Activated T-helper 17 cell treated with anti-CD3 and anti-CD28 coated beads, Interleukin-2, amount 50 U/mL, for 72 hours (primary cell): Measurements from ENCODE around the gene MEIKIN. TPM values are rescaled to one million over a fixed set of nuclear protein-coding genes. Genes with fewer than 3 reads are reported as not detected.
"Not testable (repeated sequence)": the region's sequence is repeated elsewhere in the genome, so short reads cannot be mapped to it uniquely, and the experiment has no call there.

Experiments used
- ATAC-seq: fragments of 150-1000 bp; cut with Tn5 transposase; replicated peaks from 2 replicates; pipeline ENCODE4 v1.10.0; 2021; ENCODE audit warnings: mild to moderate bottlenecking, moderate library complexity
- H3K27ac Mint-ChIP-seq: one replicate; pipeline ENCODE4 v1.8.0; 2022; ENCODE audit warnings: mixed read lengths
- H3K27me3 Mint-ChIP-seq: one replicate; pipeline ENCODE4 v1.8.0; 2022; ENCODE audit warnings: mixed read lengths
- H3K36me3 Mint-ChIP-seq: one replicate; pipeline ENCODE4 v1.8.0; 2022; ENCODE audit warnings: low read depth, mild to moderate bottlenecking, mixed read lengths
- H3K4me1 Mint-ChIP-seq: one replicate; pipeline ENCODE4 v1.8.0; 2022; ENCODE audit warnings: mixed read lengths
- H3K4me3 Mint-ChIP-seq: one replicate; pipeline ENCODE4 v1.8.0; 2022; ENCODE audit warnings: mild to moderate bottlenecking, mixed read lengths
- H3K9me3 Mint-ChIP-seq: one replicate; pipeline ENCODE4 v1.8.0; 2022; ENCODE audit warnings: mixed read lengths
- total RNA-seq, 2 donors: library from RNA; stranded (reverse); gene quantifications; one replicate each; pipeline ENCODE4 v1.2.3, GENCODE V29; 2022

Gene MEIKIN
- total RNA-seq, 2 donors from 2014 or later, result not detected

DNA sequence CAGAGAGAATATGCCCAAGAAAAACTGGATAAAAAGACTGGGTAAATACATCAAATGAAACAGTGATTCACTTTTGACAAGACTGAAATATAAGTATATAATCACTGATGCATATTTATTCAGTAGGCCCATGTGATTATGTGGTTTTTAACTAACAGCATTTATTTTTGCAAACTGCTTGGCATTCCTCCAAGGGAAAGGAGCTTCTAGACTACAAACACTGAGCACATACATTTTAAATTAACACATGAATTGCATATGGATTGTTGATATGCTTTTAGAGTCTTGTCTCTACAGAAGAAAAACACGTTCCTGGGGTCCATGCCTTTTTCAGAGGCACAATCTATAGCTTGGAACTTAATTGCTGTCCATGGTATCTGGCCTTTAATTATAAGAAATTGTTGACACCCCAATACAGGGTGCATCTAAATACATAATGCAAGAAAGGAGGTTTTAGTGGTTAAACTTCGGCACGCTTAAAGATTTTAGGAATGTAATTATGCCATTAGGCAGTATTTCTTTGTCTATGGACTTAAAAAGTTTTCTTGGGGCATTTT lies 6.9 kb upstream of the MEIKIN start:
- peaks cover 38% of the 10 kb centered on the region for H3K36me3 Mint-ChIP-seq
- H3K27ac Mint-ChIP-seq, result no peak overlapping the region

DNA sequence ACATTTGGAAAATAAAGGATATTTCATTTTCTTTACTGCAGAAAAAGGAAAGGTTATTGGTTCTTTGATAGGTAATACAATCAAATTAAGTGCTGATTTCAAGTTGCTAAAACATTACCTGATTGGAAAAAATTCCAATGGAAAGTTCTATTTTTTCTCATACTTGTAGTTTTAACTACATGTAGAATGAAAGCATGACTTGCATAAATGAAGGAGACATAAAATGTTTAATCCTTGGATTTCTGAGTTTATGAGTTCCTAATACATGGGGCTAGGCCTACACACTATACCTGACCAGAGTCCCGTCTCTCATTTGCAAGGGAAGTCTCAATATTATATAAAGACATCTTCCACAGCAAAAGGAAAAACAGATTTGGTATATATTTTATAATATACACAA lies 5.2 kb upstream of the MEIKIN start:
- Mint-ChIP-seq H3K4me3 (no peak overlapping the region), H3K27me3 (no peaks in the 10 kb centered on the region), H3K36me3 (peaks cover 35% of the 10 kb centered on the region), H3K9me3 (no peaks in the 10 kb centered on the region), H3K4me1 (peaks cover 4% of the 10 kb centered on the region), H3K27ac (no peak overlapping the region)
- ATAC-seq, result no peak

More for the DNA sequence above, 6.9 kb upstream of the MEIKIN start:
- Mint-ChIP-seq H3K27me3 (no peaks in the 10 kb centered on the region), H3K9me3 (no peaks in the 10 kb centered on the region), H3K4me3 (no peak overlapping the region), H3K4me1 (peaks cover 5% of the 10 kb centered on the region)
- no peak for ATAC-seq

DNA sequence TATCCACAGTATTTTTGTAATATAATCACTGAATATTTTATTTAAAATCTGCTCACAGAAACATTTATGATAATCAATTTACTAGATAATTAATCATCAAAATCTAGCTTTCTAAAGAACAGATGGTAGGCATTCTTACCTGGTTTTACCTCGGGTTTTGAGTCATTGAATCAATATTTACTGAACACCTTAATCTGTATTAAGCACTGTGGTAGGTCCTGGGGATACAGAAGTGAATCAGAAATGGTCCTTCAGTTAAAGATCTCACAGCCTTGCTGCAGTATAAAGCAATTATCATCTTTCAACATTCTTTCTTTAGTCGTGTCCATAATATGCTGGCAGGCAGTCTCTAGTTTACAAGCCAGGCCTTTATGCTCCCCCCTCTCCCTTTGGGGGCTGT lies 2.0 kb upstream of the MEIKIN start:
- H3K27me3 Mint-ChIP-seq, result no peaks in the 10 kb centered on the region
- no peak for ATAC-seq
- H3K27ac Mint-ChIP-seq, result no peak overlapping the region
- no peaks in the 10 kb centered on the region for H3K9me3 Mint-ChIP-seq
- H3K4me3 Mint-ChIP-seq, result no peak overlapping the region
- peaks cover 4% of the 10 kb centered on the region for H3K4me1 Mint-ChIP-seq
- H3K36me3 Mint-ChIP-seq, result peaks cover 7% of the 10 kb centered on the region

DNA sequence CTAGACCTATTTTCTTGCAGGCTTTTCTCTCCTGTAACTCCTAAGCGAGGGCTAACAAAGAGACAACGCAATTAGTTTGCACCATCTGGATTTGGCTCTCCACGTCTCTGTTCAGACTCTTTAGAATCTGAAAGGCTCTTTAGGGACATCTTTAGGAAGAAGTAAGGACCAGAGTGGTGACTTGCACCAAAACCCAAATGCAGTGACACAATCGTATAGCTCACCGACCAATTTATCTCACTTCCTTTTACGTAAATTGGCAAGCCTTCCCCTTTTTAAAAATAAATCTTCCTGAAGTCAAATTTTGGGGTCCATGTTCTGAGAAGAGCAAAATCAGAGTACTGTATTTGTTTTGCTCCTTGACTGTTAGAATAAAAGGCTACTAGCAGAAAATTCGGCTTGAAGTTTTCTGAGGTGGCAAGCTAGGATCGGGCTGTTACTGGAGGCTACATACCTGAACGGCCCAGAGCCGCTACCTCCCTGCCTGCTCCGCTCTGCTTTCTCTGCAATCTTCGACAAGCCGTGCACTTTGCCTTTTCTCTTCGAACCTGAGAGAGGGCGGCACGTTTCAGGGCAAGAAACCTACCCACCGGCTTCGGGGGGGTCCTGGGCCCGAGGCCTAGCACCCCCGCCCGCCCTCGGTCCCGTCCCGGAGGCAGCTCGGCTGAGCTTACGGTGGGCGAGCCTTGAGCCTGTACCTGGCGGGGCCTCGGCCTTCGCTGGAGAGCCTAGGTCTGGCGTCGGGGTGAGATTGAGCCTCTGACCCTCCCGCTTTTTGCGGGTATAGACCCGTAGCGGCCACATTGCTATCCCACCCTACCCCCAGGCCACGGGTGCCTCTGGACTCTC lies 537 bp downstream of the MEIKIN start:
- no peak overlapping the region for H3K27ac Mint-ChIP-seq
- peaks cover 4% of the 10 kb centered on the region for H3K4me1 Mint-ChIP-seq
- ATAC-seq, result no peak
- no peaks in the 10 kb centered on the region for H3K27me3 Mint-ChIP-seq
- H3K9me3 Mint-ChIP-seq, result no peaks in the 10 kb centered on the region
- peaks cover 6% of the 10 kb centered on the region for H3K36me3 Mint-ChIP-seq
- no peak overlapping the region for H3K4me3 Mint-ChIP-seq

DNA sequence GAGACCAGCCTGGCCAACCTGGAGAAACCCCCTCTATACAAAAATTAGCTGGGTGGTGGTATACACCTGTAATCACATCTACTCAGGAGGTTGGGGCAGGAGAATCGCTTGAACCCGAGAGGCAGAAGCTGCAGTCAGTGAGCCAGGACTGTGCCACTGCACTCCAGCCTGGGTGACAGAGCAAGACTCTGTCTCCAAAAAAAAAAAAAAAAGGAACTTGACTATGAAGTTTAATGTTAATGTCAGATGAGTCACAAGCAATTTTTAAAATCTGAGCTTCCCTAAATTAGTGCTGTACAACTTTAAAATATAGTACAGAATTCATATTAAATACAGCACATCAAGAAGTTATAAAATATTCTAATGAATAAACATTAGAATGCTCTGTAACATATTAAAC lies 1.5 kb downstream of the MEIKIN start:
- H3K4me1 Mint-ChIP-seq, result peaks cover under 1% of the 10 kb centered on the region
- H3K36me3 Mint-ChIP-seq, result peaks cover under 1% of the 10 kb centered on the region
- H3K4me3 Mint-ChIP-seq, result no peak overlapping the region
- H3K27ac Mint-ChIP-seq, result no peak overlapping the region
- no peak for ATAC-seq
- no peaks in the 10 kb centered on the region for H3K9me3 Mint-ChIP-seq
- no peaks in the 10 kb centered on the region for H3K27me3 Mint-ChIP-seq

DNA sequence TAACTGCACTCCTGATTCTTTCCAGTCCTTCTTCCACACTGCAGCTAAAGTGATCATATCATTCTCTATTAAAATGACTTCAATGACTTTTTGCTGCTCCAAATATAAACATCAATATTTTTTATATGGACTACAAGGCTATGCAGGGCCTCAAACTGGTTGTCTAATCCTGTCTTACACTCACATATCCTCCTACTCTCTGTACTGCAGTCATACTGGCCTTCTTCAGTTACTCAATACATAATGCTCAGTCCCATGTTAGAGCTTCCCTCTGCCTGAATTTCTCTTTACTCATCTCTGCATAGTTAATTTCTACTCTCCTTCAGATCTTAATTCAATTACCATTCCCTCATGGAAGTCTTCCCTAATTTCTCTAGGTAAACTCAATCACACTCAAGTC lies 3.4 kb downstream of the MEIKIN start:
- ATAC-seq, result no peak
- H3K27ac Mint-ChIP-seq, result no peak overlapping the region
- H3K27me3 Mint-ChIP-seq, result no peaks in the 10 kb centered on the region
- H3K4me3 Mint-ChIP-seq, result no peak overlapping the region
- H3K4me1 Mint-ChIP-seq, result no peaks in the 10 kb centered on the region
- no peaks in the 10 kb centered on the region for H3K9me3 Mint-ChIP-seq
- no peaks in the 10 kb centered on the region for H3K36me3 Mint-ChIP-seq

DNA sequence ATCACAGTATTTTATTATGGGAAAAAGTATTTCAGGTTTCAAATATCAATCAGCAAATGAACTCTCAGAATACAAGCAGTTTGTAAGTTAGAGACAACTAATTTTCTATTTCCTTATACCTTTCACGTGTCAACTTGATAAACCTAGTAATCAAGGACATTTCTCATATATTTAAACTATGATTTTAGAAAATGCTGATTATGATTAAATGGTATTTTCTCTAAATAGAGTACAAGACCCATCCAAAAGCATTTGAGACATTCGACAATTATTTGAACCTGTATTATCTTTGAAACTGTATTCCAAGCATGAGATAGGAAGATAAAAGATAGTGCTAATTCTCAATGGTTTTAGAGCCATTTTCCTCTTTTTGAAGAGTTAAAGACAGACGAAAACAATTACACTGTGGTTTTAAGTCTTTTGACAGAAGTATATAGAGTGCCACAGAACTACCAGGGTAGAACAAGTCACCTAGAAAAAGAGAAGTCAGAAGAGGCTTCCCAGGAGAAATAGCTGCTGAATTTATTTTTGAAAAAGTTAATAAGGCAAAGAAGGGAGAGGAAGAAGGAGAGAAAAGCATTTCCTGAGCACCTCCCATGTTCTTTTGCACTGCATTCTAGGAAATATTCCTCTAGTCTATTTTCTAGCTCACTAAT lies 5.6 kb downstream of the MEIKIN start:
- Mint-ChIP-seq H3K27ac (no peak overlapping the region), H3K9me3 (no peaks in the 10 kb centered on the region), H3K4me3 (no peak overlapping the region), H3K27me3 (no peaks in the 10 kb centered on the region), H3K4me1 (no peaks in the 10 kb centered on the region), H3K36me3 (no peaks in the 10 kb centered on the region)
- ATAC-seq, result no peak

DNA sequence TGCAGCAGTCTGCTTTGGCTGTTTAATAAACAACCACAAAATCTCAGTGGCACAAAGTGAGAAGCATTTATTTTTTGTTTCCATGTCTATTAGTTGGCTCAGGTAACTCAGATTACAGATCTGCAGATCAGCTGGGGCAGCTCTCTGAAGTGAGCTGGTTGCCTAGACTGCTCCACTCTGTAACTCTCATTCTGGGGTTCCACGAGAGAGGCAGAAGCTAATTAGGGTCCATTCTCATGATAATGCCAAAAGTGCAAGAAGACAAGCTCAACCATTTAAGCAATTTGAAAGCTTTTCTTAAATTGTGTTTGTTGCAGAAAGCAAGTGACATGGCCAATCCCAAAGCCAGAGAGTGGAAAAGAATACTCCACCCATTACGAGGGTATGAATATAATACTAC lies 13.2 kb downstream of the MEIKIN start:
- Mint-ChIP-seq H3K9me3 (peaks cover 20% of the 10 kb centered on the region), H3K4me3 (no peak overlapping the region), H3K4me1 (no peaks in the 10 kb centered on the region), H3K36me3 (no peaks in the 10 kb centered on the region), H3K27me3 (no peaks in the 10 kb centered on the region), H3K27ac (no peak overlapping the region)
- ATAC-seq, result no peak

DNA sequence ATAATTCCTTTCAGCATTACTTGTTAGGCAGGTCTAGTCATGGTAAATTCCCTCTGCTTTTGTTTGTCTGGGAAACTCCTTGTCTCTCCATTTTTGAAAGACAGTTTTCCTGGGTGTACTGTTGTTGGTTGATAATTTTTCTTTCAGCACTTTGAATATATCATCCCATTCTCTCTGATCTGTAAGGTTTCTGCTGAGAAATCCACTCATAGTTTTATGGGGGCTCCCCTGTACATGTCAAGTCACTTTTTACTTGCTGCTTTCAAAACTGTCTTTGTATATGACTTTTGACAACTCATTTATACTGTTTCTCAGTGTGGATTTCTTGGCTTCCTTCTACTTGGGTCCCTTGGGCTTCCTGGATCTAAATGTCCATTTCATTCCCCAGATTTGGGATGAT lies 16.5 kb downstream of the MEIKIN start:
- Mint-ChIP-seq H3K27ac (no peak overlapping the region), H3K9me3 (peaks cover 26% of the 10 kb centered on the region), H3K4me3 (no peak overlapping the region), H3K27me3 (no peaks in the 10 kb centered on the region), H3K36me3 (no peaks in the 10 kb centered on the region), H3K4me1 (no peaks in the 10 kb centered on the region)
- ATAC-seq, result no peak

DNA sequence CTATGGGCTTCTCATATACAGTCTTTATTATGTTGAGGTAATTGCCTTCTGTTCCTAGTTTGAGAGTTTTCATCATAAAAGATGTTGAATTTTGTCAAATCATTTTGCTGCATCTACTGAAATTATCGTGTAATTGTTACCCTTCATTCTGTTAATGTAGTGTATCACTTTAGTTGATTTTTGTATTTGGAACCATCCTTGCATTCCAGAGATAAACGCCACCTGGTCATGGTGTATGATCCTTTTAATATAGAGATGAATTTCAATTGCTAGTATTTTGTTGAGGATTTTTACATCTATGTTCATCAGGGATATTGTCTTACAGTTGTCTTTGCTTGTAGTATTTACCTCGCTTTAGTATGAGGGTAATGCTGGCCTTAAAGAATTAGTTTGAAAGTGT lies 19.3 kb downstream of the MEIKIN start:
- no peak overlapping the region for H3K27ac Mint-ChIP-seq
- no peak for ATAC-seq
- no peaks in the 10 kb centered on the region for H3K27me3 Mint-ChIP-seq
- no peaks in the 10 kb centered on the region for H3K4me1 Mint-ChIP-seq
- H3K4me3 Mint-ChIP-seq, result no peak overlapping the region
- H3K9me3 Mint-ChIP-seq, result peaks cover 26% of the 10 kb centered on the region
- no peaks in the 10 kb centered on the region for H3K36me3 Mint-ChIP-seq

DNA sequence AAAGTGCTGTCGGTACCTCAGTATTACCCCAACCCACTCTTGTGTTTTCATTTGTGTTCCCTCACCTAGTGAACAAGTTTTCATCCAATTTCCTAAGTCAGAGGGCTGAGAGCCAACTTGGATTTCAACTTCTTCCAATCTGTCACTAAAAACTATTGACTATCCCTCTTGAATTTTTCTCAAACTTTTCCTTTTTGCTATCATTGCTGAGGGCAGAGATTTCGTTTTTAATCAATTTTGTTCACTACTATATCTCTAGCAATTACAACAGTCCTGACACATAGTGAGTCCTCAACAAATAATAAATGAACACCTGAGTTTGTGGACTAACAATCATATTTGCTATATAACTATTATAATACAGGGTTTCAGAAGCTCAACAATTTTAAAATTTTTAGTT lies 29.0 kb downstream of the MEIKIN start:
- Mint-ChIP-seq H3K9me3 (no peaks in the 10 kb centered on the region), H3K4me1 (no peaks in the 10 kb centered on the region), H3K27me3 (no peaks in the 10 kb centered on the region), H3K36me3 (no peaks in the 10 kb centered on the region), H3K4me3 (no peak overlapping the region), H3K27ac (no peak overlapping the region)
- no peak for ATAC-seq

DNA sequence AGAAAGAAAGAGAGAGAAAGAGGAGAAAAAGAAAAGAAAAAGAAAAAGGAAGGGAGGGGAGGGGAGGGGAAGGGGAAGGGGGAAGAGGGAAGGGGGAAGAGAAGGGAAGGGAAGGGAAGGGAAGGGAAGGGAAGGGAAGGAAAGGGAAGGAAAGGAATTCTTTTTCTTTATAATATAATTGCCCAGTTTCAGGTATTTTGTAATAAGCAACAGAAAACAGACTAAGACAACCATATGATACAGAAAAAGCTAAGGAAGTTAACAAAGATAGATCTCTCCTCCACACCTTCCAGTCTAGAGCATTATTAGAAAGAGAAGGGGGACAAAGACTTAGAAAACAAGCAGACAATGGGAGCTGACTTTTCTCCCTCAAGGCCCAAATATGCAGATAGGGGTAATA lies 31.0 kb downstream of the MEIKIN start:
- ATAC-seq, result no peak
- Mint-ChIP-seq H3K27me3 (no peaks in the 10 kb centered on the region), H3K4me3 (no peak overlapping the region), H3K27ac (no peak overlapping the region), H3K4me1 (no peaks in the 10 kb centered on the region), H3K9me3 (no peaks in the 10 kb centered on the region), H3K36me3 (no peaks in the 10 kb centered on the region)

DNA sequence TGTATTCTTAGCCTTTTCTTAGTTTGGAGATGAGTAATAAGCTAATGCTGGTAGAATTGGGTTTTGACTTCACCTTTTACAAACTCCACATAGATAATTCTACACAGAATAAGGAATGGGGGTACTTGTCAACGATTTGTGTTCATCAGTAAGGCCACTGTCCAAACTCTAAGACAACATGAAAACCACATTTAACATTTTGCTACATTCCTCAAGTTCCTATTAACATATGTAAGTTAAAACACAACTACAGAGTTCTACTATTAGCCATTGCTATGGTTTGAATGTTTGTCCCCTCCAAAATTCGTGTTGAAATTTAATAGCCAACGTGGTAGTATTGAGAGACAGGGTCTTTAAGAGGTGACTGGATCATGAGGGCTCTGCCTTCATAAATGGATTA lies 31.9 kb downstream of the MEIKIN start:
- no peak for ATAC-seq
- Mint-ChIP-seq H3K9me3 (peaks cover under 1% of the 10 kb centered on the region), H3K4me1 (no peaks in the 10 kb centered on the region), H3K27ac (no peak overlapping the region), H3K27me3 (no peaks in the 10 kb centered on the region), H3K4me3 (no peak overlapping the region), H3K36me3 (no peaks in the 10 kb centered on the region)

DNA sequence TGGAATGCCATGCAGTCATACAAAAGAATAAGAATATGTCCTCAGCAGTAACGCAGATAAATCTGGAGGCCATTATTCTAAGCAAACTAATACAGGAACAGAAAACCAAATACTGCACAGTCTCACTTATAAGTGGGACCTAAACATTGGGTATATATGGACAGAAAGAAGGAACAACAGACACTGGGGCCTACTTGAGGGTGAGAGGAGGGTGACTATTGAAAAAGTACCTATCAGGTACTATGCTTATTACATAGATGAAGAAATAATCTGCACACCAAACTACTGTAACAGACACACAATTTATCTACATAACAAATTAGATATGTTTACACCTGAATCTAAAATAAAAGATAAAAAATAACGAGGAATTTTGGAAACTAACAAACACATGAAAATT lies 38.8 kb downstream of the MEIKIN start:
- Mint-ChIP-seq H3K9me3 (peaks cover 32% of the 10 kb centered on the region), H3K27me3 (no peaks in the 10 kb centered on the region), H3K4me1 (peaks cover 9% of the 10 kb centered on the region), H3K27ac (no peak overlapping the region), H3K36me3 (no peaks in the 10 kb centered on the region), H3K4me3 (no peak overlapping the region)
- ATAC-seq, result no peak

DNA sequence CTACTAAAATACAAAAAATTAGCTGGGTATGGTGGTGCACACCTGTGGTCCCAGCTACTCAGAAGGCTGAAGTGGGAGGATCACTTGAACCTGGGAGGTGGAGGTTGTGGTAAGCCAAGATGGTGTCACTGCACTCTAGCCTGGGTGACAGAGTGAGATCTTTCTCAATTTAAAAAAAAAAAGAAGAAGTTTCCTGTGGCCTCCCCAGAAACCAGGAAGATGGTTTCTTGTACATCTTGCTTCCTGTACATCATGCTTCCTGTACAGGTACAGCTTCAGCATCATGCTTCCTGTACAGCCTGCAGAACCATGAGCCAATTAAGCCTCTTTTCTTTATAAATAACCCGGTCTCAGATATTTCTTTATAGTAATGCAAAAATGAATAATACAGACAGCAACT lies 43.2 kb downstream of the MEIKIN start:
- Mint-ChIP-seq H3K4me1 (peaks cover 13% of the 10 kb centered on the region), H3K9me3 (peaks cover 32% of the 10 kb centered on the region), H3K4me3 (peak overlapping the region; percentile 22), H3K27ac (peak overlapping the region; percentile 39)
- H3K36me3 Mint-ChIP-seq, H3K27me3 Mint-ChIP-seq: not testable (repeated sequence)
- ATAC-seq, result peak; percentile 55
